Activated CD8-positive, alpha-beta T cell treated with anti-CD3 and anti-CD28 coated beads for 36 hours (primary cell): Measurements from ENCODE around the gene PHF23. TPM values are rescaled to one million over a fixed set of nuclear protein-coding genes. Genes with fewer than 3 reads are reported as not detected.

Experiments used
- ATAC-seq: fragments of 200-7000 bp; cut with Tn5 transposase; one replicate; pipeline ENCODE4 v1.10.0; 2021; ENCODE audit warnings: mild to moderate bottlenecking, moderate library complexity
- CTCF ChIA-PET: fragments of 350-600 bp; sonication (Branson Sonifier 250); formaldehyde crosslinking; loops from one replicate; lab custom pipeline; 2021; ENCODE audit warnings: antibody characterized with exemption; lab: Charles Lee
- POLR2A ChIA-PET: fragments of 350-600 bp; sonication (Branson Sonifier 250); formaldehyde crosslinking; loops from one replicate; lab custom pipeline; 2021; ENCODE audit warnings: antibody characterized with exemption; lab: Charles Lee
- DNase-seq: peaks from one replicate; pipeline ENCODE4 v3.0.0-alpha.2; 2020
- H3K27ac Mint-ChIP-seq: one replicate; pipeline ENCODE4 v1.8.0; 2021; ENCODE audit warnings: mild to moderate bottlenecking, mixed read lengths
- H3K27me3 Mint-ChIP-seq: one replicate; pipeline ENCODE4 v1.8.0; 2021; ENCODE audit warnings: mixed read lengths
- H3K36me3 Mint-ChIP-seq: one replicate; pipeline ENCODE4 v1.8.0; 2021; ENCODE audit warnings: low read depth, mixed read lengths
- H3K4me1 Mint-ChIP-seq: one replicate; pipeline ENCODE4 v1.8.0; 2021; ENCODE audit warnings: low read depth, mixed read lengths
- H3K4me3 Mint-ChIP-seq: one replicate; pipeline ENCODE4 v1.8.0; 2021; ENCODE audit warnings: mild to moderate bottlenecking, moderate library complexity, mixed read lengths
- H3K9me3 Mint-ChIP-seq: one replicate; pipeline ENCODE4 v1.8.0; 2021; ENCODE audit warnings: mixed read lengths
- intact Hi-C: fragments of 100-400 bp; cut with micrococcal nuclease; formaldehyde crosslinking; loops from one replicate; pipeline ENCODE4 v1.10.0; 2022
- total RNA-seq, 2 experiments: library from RNA; stranded (reverse); gene quantifications; one replicate each; pipeline ENCODE4 v1.2.3, GENCODE V29; 2021
- TF ChIP-seq, protein P1 (sequence below): fragments of 200-600 bp; IDR thresholded peaks from one replicate; pipeline ENCODE4 v1.8.0; 2022; ENCODE audit warnings: antibody characterized with exemption, mild to moderate bottlenecking

Gene PHF23
- total RNA-seq, 2 experiments from 2014 or later = 17.8 to 24.4 TPM

DNA sequence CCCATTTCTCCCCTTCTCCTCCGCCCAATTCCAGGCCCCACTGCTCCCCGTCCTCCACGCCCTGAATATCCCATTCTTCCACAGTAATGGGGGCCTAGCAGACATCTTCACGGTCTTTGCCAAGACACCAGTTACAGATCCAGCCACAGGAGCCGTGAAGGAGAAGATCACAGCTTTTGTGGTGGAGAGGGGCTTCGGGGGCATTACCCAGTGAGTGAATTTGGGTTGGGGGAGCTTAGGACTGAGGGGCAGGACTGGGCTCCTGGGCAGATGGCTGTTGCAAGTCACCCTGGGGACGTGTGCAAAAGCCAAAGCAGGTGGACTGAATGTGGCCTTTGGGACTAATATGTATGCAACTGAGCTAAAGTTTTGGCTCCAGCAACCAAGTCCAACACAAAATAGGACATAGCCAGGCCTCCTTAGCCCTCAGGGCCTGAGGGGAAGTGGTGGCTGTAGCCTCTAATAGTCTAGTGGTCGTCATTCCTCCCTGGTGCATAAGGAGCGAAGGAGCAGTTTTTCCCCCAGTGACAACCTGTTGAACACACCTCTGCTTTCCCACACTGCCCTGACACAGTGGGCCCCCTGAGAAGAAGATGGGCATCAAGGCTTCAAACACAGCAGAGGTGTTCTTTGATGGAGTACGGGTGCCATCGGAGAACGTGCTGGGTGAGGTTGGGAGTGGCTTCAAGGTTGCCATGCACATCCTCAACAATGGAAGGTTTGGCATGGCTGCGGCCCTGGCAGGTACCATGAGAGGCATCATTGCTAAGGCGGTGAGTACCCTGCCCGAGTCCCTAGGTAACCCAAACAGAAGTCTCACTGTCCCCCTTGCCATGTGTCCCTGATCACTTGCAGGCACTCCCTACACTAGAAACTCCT, 16.9 kb downstream of the PHF23 start:
- DNase-seq = no peak

DNA sequence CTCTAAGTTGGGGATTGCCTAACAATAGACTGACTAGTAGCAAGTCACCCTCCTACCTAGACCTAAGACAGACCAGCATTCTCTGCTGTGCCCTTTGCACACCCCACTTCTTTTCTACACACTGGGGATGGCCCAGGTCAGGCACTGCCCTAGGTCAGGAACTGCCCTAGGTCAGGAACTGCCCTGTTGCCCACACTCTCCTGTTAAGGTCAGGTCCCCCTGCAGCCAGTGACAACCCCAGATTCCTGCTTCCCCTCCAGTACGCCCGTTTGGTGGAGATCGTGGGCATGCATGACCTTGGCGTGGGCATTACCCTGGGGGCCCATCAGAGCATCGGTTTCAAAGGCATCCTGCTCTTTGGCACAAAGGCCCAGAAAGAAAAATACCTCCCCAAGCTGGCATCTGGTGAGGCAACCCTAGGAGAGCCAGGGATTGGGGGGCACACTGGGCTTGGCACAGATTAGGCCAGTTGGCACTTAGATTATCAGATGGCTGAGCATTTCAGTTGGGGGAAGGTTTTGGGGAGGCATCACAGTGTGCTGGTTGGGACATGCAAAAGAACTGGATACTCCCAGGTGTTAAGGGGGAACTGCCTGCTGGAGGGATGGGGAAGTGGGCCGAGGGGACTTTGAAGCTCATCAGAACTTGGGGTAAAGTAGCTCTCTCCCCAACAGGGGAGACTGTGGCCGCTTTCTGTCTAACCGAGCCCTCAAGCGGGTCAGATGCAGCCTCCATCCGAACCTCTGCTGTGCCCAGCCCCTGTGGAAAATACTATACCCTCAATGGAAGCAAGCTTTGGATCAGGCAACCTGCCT, 17.8 kb downstream of the PHF23 start:
- POLR2A ChIA-PET = interaction anchor here (0.7 to 13.2 kb wide), 7 partner anchors 16 to 176 kb away, joined by 3 to 261 read pairs (median 4); partner anchors contain the start of genes CTDNEP1, DVL2, ELP5 and GABARAP
- Mint-ChIP-seq H3K27ac (peak overlapping the region; percentile 81), H3K36me3 (peaks cover 29% of the 10 kb centered on the region), H3K9me3 (no peaks in the 10 kb centered on the region), H3K27me3 (no peaks in the 10 kb centered on the region), H3K4me1 (peaks cover 40% of the 10 kb centered on the region), H3K4me3 (peak overlapping the region; percentile 94)
- CTCF ChIA-PET = interaction anchor here (0.8 to 3.6 kb wide), 13 partner anchors 8 to 989 kb away, joined by 3 to 41 read pairs (median 4); partner anchors contain the start of genes AURKB, CTDNEP1, DVL2 and GABARAP
- ATAC-seq = no peak
- intact Hi-C loops = no loop called here
- TF ChIP-seq, protein P1, sequence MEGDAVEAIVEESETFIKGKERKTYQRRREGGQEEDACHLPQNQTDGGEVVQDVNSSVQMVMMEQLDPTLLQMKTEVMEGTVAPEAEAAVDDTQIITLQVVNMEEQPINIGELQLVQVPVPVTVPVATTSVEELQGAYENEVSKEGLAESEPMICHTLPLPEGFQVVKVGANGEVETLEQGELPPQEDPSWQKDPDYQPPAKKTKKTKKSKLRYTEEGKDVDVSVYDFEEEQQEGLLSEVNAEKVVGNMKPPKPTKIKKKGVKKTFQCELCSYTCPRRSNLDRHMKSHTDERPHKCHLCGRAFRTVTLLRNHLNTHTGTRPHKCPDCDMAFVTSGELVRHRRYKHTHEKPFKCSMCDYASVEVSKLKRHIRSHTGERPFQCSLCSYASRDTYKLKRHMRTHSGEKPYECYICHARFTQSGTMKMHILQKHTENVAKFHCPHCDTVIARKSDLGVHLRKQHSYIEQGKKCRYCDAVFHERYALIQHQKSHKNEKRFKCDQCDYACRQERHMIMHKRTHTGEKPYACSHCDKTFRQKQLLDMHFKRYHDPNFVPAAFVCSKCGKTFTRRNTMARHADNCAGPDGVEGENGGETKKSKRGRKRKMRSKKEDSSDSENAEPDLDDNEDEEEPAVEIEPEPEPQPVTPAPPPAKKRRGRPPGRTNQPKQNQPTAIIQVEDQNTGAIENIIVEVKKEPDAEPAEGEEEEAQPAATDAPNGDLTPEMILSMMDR = no peak
- DNase-seq = no peak

More for the DNA sequence above, 16.9 kb downstream of the PHF23 start:
- no peak overlapping the region for H3K4me3 Mint-ChIP-seq
- H3K27me3 Mint-ChIP-seq = no peaks in the 10 kb centered on the region
- intact Hi-C loops = no loop called here
- TF ChIP-seq, protein P1 = no peak
- H3K36me3 Mint-ChIP-seq = peaks cover 34% of the 10 kb centered on the region
- ChIA-PET POLR2A (interaction anchor here (13.2 kb wide), 1 partner anchor 15 kb away, joined by 261 read pairs; the partner anchor contains the start of genes DVL2, GABARAP and PHF23), CTCF (interaction anchor here (1.4 to 3.6 kb wide), 3 partner anchors 11 to 74 kb away, joined by 6 to 34 read pairs (median 22); partner anchors contain the start of gene DVL2)
- H3K27ac Mint-ChIP-seq = peak overlapping the region; percentile 43
- ATAC-seq = no peak
- H3K9me3 Mint-ChIP-seq = no peaks in the 10 kb centered on the region
- H3K4me1 Mint-ChIP-seq = peaks cover 36% of the 10 kb centered on the region

DNA sequence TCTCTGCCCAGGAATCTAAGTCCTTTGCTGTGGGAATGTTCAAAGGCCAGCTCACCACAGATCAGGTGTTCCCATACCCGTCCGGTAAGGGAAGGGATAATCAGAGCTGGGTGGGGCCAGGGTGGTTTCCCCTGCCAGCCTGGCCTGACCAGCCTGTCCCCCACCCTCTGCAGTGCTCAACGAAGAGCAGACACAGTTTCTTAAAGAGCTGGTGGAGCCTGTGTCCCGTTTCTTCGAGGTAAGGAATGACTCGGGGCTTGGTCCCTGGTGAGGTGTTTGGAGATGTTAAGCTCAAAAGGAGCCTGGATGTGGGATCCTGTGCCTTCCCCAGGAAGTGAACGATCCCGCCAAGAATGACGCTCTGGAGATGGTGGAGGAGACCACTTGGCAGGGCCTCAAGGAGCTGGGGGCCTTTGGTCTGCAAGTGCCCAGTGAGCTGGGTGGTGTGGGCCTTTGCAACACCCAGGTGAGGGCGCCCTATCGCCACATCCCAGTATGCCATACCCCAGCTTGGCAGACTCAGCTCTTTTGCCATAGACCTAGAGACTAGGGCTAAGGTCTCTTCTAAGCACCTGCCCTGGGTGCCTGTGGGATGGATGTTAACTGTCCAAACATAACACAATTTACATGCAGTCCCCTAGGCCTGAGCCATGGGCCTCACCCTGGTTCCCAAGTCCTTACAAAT, 18.5 kb downstream of the PHF23 start:
- CTCF ChIA-PET = interaction anchor here (0.7 to 3.6 kb wide), 16 partner anchors 9 to 990 kb away, joined by 3 to 41 read pairs (median 4); partner anchors contain the start of genes AURKB, CTDNEP1, DVL2 and GABARAP
- TF ChIP-seq, protein P1 = peak; percentile 49
- Mint-ChIP-seq H3K4me1 (peaks cover 48% of the 10 kb centered on the region), H3K36me3 (peaks cover 28% of the 10 kb centered on the region), H3K4me3 (peak overlapping the region; percentile 94), H3K27ac (peak overlapping the region; percentile 81), H3K27me3 (no peaks in the 10 kb centered on the region), H3K9me3 (no peaks in the 10 kb centered on the region)
- DNase-seq = peak; percentile 81
- intact Hi-C loops = no loop called here
- POLR2A ChIA-PET = interaction anchor here (0.7 to 13.2 kb wide), 10 partner anchors 16 to 175 kb away, joined by 3 to 261 read pairs (median 4); partner anchors contain the start of genes ACAP1, CTDNEP1, DVL2 and ELP5
- peak; percentile 41 for ATAC-seq

DNA sequence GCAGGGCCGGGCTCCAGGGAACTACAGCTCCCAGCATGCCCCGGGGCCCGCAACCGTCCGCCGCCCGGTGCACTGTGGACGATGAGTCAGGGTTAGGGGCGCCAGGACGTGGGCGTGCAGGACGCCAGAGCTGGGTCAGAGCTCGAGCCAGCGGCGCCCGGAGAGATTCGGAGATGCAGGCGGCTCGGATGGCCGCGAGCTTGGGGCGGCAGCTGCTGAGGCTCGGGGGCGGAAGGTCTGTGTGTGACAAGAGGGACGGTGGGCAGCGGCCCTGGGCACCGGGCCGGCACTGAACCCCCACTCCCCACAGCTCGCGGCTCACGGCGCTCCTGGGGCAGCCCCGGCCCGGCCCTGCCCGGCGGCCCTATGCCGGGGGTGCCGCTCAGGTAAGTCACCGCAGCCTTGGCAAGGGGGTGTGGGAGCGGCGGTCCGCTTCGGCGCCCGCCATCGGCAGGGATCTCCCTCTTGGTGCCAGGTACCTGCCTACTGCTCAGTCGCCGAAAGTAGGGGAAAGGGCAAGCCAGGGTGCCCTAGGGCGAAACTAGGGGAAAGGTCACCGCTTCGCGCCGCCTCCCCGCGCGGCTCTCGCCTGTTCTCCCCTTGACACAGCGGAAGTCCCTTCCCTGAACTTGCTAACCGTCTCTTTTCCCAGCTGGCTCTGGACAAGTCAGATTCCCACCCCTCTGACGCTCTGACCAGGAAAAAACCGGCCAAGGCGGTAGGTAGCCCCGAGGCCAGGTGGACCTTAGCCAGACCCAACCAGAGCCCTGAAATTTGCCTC, 19.3 kb downstream of the PHF23 start, which contains the start of the genes ACADVL and DLG4:
TSS of gene ACADVL (plus strand) at position 127 of the 781 bp plus-strand sequence. CDS start at position 174, 47 bp downstream.
TSS of gene DLG4 (minus strand) at position 25 of the 781 bp plus-strand sequence.
- ChIA-PET CTCF (interaction anchor here (0.7 to 3.6 kb wide), 14 partner anchors 10 to 175 kb away, joined by 3 to 41 read pairs (median 4); partner anchors contain the start of genes DVL2, GABARAP and PHF23), POLR2A (interaction anchor here (0.7 to 13.2 kb wide), 15 partner anchors 15 to 356 kb away, joined by 3 to 261 read pairs (median 4); partner anchors contain the start of genes ACAP1, CTDNEP1, DVL2 and ELP5)
- TF ChIP-seq, protein P1 = no peak
- H3K27ac Mint-ChIP-seq = peak within 1 kb of the TSS; percentile 94
- H3K4me3 Mint-ChIP-seq = peak within 1 kb of the TSS; percentile 94
- intact Hi-C loops = no loop called here
- peaks cover 28% of the 10 kb centered on the region for H3K36me3 Mint-ChIP-seq
- no peaks in the 10 kb centered on the region for H3K27me3 Mint-ChIP-seq
- ATAC-seq (peak; percentile 74), DNase-seq (peak; percentile 96)
- no peaks in the 10 kb centered on the region for H3K9me3 Mint-ChIP-seq
- peaks cover 55% of the 10 kb centered on the region for H3K4me1 Mint-ChIP-seq
